Natural killer cell (primary cell): ENCODE data around the gene MED26. TPM values are rescaled to one million over a fixed set of nuclear protein-coding genes. Genes with fewer than 3 reads are reported as not detected.

Experiments used
- ATAC-seq, 3 donors: fragments of 150-1000 bp in 2 of 3; fragments of 200-7000 bp in 1 of 3; cut with Tn5 transposase; 1 replicate in 1 of 3; 2 replicates in 2 of 3; pipeline ENCODE4 v1.10.0; 2021; ENCODE audit warnings: mild to moderate bottlenecking in 2 of 3, moderate library complexity in 2 of 3
- DNase-seq, 2 donors: peaks; one replicate each; pipeline versions ENCODE4 v3.0.0 to v3.0.0-alpha.2; 2013 to 2021; ENCODE audit warnings: mixed read lengths in 1 of 2
- H3K27ac ChIP-seq: one replicate; pipeline ENCODE4 v1.5.1; 2013; ENCODE audit warnings: mild to moderate bottlenecking, low read length
- H3K27me3 ChIP-seq: one replicate; pipeline ENCODE4 v1.6.1; 2013; ENCODE audit warnings: low read length; ENCODE audit not compliant: control insufficient read depth, insufficient read depth
- H3K36me3 ChIP-seq: one replicate; pipeline ENCODE4 v1.6.1; 2013; ENCODE audit warnings: low read length; ENCODE audit not compliant: control insufficient read depth, insufficient read depth
- H3K4me1 ChIP-seq: one replicate; pipeline ENCODE4 v1.6.1; 2013; ENCODE audit warnings: low read length; ENCODE audit not compliant: control insufficient read depth, insufficient read depth
- H3K4me3 ChIP-seq: one replicate; pipeline ENCODE4 v1.5.1; 2013; ENCODE audit warnings: low read length
- H3K9me3 ChIP-seq: one replicate; pipeline ENCODE4 v1.6.1; 2013; ENCODE audit warnings: low read length; ENCODE audit not compliant: control insufficient read depth, insufficient read depth
- H3K27ac Mint-ChIP-seq, 2 donors: one replicate each; pipeline ENCODE4 v1.8.0; 2022; ENCODE audit warnings: mild to moderate bottlenecking in 2 of 2, mixed read lengths in 2 of 2, moderate library complexity in 1 of 2
- H3K27me3 Mint-ChIP-seq, 2 donors: one replicate each; pipeline ENCODE4 v1.8.0; 2022; ENCODE audit warnings: low read depth in 2 of 2, mixed read lengths in 2 of 2
- H3K36me3 Mint-ChIP-seq: one replicate; pipeline ENCODE4 v1.8.0; 2022; ENCODE audit warnings: mixed read lengths
- H3K4me1 Mint-ChIP-seq, 2 donors: one replicate each; pipeline ENCODE4 v1.8.0; 2022; ENCODE audit warnings: mixed read lengths in 2 of 2
- H3K4me3 Mint-ChIP-seq: one replicate; pipeline ENCODE4 v1.8.0; 2022; ENCODE audit warnings: mild to moderate bottlenecking, moderate library complexity, mixed read lengths
- H3K9me3 Mint-ChIP-seq, 2 donors: one replicate each; pipeline ENCODE4 v1.8.0; 2022; ENCODE audit warnings: mixed read lengths in 2 of 2
- whole genome bisulfite sequencing: methylation state at CpG from one replicate; pipeline ENCODE4 v1.1.7; 2013; ENCODE audit warnings: missing lambda C conversion rate; ENCODE audit not compliant: insufficient coverage; 5-methylcytosine and 5-hydroxymethylcytosine counted together
- intact Hi-C: fragments of 100-400 bp; cut with micrococcal nuclease; formaldehyde crosslinking; loops from one replicate; pipeline ENCODE4 v1.14.2; 2022
- total RNA-seq, 4 donors: library from RNA; stranded (reverse); fragments of 120-200 nt in 1 of 4; gene quantifications; one replicate each; pipeline versions ENCODE4 v1.2.3 to v1.2.4, GENCODE V29; 2013 to 2022
- TF ChIP-seq, protein P1 (sequence below): fragments of 200-600 bp; IDR thresholded peaks from one replicate; pipeline ENCODE4 v1.8.0; 2022; ENCODE audit warnings: antibody characterized with exemption

Gene MED26
- total RNA-seq, 3 donors from 2014 or later (not counting 1 experiment from before 2014, with no cell fraction given) = 34.7 to 47.5 (median 47.3) TPM

DNA sequence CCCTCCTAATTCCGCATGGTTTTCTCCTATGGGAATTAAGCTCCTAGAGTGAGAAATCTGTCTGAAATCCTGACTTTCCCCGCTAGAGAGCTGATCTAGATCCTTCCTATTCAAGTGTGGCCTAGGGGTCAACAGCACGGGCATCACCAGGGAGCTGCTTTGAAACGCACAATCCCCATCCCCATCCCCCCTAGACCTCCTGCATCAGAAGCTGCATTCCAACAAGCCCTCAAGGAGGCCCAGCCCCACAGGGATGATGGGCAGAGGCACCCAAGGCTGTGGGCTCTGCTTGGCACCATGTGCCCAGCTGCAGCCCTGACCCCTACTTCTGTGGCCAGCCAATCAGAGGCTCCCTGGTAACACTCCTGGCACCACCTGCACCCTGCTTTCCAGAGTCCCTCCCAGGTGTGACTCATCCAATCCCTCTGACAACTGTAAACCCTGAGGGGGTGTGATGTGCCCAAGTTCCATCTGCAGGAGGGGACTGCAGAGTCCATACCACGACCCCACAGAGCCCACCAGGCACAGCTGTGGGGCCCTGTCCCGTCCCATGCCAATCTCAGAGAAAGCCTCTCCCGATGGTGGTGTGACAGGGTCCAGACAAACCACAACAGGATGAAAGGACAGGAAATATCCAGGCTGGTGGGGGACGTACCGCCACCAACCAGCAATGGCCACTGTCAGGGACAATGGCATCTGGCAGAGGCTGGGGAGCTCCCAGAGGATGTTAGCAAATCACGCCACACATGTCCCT, 36.0 kb downstream of the MED26 start:
- Histone ChIP-seq H3K27ac (no peak overlapping the region), H3K4me3 (no peak overlapping the region), H3K27me3 (no peaks in the 10 kb centered on the region), H3K4me1 (peaks cover 79% of the 10 kb centered on the region), H3K9me3 (no peaks in the 10 kb centered on the region), H3K36me3 (no peaks in the 10 kb centered on the region)
- no peaks in the 10 kb centered on the region for H3K9me3 Mint-ChIP-seq
- DNase-seq = no peak
- TF ChIP-seq, protein P1, sequence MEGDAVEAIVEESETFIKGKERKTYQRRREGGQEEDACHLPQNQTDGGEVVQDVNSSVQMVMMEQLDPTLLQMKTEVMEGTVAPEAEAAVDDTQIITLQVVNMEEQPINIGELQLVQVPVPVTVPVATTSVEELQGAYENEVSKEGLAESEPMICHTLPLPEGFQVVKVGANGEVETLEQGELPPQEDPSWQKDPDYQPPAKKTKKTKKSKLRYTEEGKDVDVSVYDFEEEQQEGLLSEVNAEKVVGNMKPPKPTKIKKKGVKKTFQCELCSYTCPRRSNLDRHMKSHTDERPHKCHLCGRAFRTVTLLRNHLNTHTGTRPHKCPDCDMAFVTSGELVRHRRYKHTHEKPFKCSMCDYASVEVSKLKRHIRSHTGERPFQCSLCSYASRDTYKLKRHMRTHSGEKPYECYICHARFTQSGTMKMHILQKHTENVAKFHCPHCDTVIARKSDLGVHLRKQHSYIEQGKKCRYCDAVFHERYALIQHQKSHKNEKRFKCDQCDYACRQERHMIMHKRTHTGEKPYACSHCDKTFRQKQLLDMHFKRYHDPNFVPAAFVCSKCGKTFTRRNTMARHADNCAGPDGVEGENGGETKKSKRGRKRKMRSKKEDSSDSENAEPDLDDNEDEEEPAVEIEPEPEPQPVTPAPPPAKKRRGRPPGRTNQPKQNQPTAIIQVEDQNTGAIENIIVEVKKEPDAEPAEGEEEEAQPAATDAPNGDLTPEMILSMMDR = no peak
- no peak overlapping the region for H3K4me3 Mint-ChIP-seq
- WGBS = 82% methylated on average over 10 of the region's 10 CpGs
- no peak for ATAC-seq
- no peaks in the 10 kb centered on the region for H3K27me3 Mint-ChIP-seq
- intact Hi-C loops = no loop called here
- H3K4me1 Mint-ChIP-seq = peaks cover 62 to 70% of the 10 kb centered on the region in 2 donors
- H3K27ac Mint-ChIP-seq = no peak overlapping the region
- H3K36me3 Mint-ChIP-seq = no peaks in the 10 kb centered on the region

DNA sequence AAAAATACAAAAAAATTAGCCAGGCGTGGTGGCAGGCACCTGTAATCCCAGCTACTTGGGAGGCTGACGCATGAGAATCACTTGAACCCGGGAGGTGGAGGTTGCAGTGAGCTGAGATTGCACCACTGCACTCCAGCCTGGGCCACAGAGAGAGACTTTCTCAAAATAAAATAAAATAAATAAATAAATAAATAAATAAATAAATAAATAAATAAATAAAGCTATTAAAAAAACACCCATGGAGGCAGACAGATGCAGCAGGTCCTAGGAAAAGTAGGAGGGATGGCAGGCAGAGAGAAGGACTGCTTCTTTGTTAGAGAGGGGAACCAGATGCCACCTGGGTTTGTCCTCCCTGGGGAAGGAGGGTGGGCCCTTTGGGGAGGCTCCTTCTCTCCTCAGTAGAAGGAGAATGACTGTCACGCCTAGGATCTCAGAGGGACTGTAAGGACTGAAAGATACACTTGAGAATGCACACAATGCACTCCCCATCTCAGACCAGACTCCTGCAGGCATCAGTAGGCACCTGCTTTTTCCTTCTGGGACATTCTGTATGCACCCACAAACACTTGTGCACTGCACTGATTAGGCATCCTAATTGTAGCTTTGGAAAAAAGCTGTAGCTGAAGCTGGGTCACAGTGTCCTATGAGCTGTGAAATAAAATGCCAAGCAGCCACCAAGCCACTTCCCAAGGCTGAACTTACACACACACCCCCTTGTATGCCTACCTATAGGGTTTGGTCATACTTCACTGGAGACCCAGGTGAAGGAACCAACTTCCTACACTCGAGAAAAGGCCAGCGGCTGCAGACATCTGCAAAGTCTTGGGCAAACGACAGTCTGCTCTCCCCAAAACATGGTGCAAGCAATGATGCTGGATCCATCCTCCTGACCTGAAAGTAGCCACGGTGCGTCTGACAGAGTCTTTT, 36.9 kb downstream of the MED26 start:
- no peaks in the 10 kb centered on the region for H3K36me3 ChIP-seq
- H3K4me3 Mint-ChIP-seq = no peak overlapping the region
- no peak overlapping the region for H3K27ac ChIP-seq
- no peak overlapping the region for H3K27ac Mint-ChIP-seq
- peaks cover 60 to 75% of the 10 kb centered on the region in 2 donors for H3K4me1 Mint-ChIP-seq
- ATAC-seq = no peak
- no peak for DNase-seq
- H3K27me3 ChIP-seq = no peaks in the 10 kb centered on the region
- TF ChIP-seq, protein P1 = no peak
- H3K4me3 ChIP-seq = no peak overlapping the region
- no peaks in the 10 kb centered on the region for H3K27me3 Mint-ChIP-seq
- intact Hi-C loops = no loop called here
- 85% methylated on average over 9 of the region's 9 CpGs for WGBS
- no peaks in the 10 kb centered on the region for H3K9me3 Mint-ChIP-seq
- H3K4me1 ChIP-seq = peaks cover 84% of the 10 kb centered on the region
- no peaks in the 10 kb centered on the region for H3K36me3 Mint-ChIP-seq
- no peaks in the 10 kb centered on the region for H3K9me3 ChIP-seq

DNA sequence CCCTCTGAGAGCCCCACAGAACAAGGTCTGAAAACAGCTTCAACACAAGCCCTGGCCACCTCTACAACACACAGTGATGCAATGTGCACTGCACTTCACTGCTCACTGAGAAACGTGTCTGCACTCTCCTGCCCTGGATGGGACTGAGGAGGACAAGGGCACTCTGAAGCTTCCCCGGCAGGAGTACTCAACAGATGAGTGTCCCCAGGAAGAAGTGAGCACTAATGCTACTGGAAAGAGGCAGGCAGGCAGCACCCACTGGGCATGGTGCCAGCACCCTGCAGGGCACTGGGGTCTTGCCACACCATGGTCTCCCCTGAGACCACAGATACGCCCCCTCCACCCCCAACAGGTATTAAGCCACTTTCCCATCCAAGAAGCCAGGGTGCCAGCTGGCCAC, 38.1 kb downstream of the MED26 start:
- H3K4me3 ChIP-seq = no peak overlapping the region
- Mint-ChIP-seq H3K4me3 (no peak overlapping the region), H3K9me3 (no peaks in the 10 kb centered on the region), H3K27me3 (no peaks in the 10 kb centered on the region), H3K36me3 (no peaks in the 10 kb centered on the region), H3K27ac (peak overlapping the region; percentile 61 to 88), H3K4me1 (peaks cover 55 to 75% of the 10 kb centered on the region in 2 donors)
- TF ChIP-seq, protein P1 = no peak
- no peaks in the 10 kb centered on the region for H3K27me3 ChIP-seq
- ATAC-seq (no peak), DNase-seq (no peak)
- H3K4me1 ChIP-seq = peaks cover 84% of the 10 kb centered on the region
- H3K9me3 ChIP-seq = no peaks in the 10 kb centered on the region
- 74% methylated on average over 3 of the region's 3 CpGs for WGBS
- intact Hi-C loops = loop anchor here (5.0 to 10.0 kb wide), 2 partner anchors 153 to 515 kb away; partner anchors contain the start of gene TPM4
- H3K27ac ChIP-seq = no peak overlapping the region
- no peaks in the 10 kb centered on the region for H3K36me3 ChIP-seq
